Subcutaneous adipose tissue (tissue), 4 donors: ENCODE results near the gene G0S2. TPM values are rescaled to one million over a fixed set of nuclear protein-coding genes. Genes with fewer than 3 reads are reported as not detected.

Experiments
- total RNA-seq, 4 donors: library from RNA; depleted of rRNA; stranded (reverse); fragments of >200 nt; gene quantifications; one replicate each; pipeline ENCODE4 v1.1.0, GENCODE V29; 2016
- TF ChIP-seq, protein P1 (sequence below): fragments of 450-650 bp; IDR thresholded peaks from one replicate; pipeline ENCODE4 v1.5.1; 2016; ENCODE audit warnings: low read depth, mild to moderate bottlenecking, control low read depth, antibody characterized with exemption, moderate library complexity

The G0S2 gene
- total RNA-seq, 4 donors from 2014 or later = 926 to 3,115 (median 1,789) TPM

GRCh38 chr1:209642816-209643215 lies 32.4 kb upstream of the G0S2 start:
- TF ChIP-seq, protein P1, sequence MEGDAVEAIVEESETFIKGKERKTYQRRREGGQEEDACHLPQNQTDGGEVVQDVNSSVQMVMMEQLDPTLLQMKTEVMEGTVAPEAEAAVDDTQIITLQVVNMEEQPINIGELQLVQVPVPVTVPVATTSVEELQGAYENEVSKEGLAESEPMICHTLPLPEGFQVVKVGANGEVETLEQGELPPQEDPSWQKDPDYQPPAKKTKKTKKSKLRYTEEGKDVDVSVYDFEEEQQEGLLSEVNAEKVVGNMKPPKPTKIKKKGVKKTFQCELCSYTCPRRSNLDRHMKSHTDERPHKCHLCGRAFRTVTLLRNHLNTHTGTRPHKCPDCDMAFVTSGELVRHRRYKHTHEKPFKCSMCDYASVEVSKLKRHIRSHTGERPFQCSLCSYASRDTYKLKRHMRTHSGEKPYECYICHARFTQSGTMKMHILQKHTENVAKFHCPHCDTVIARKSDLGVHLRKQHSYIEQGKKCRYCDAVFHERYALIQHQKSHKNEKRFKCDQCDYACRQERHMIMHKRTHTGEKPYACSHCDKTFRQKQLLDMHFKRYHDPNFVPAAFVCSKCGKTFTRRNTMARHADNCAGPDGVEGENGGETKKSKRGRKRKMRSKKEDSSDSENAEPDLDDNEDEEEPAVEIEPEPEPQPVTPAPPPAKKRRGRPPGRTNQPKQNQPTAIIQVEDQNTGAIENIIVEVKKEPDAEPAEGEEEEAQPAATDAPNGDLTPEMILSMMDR = no peak

DNA sequence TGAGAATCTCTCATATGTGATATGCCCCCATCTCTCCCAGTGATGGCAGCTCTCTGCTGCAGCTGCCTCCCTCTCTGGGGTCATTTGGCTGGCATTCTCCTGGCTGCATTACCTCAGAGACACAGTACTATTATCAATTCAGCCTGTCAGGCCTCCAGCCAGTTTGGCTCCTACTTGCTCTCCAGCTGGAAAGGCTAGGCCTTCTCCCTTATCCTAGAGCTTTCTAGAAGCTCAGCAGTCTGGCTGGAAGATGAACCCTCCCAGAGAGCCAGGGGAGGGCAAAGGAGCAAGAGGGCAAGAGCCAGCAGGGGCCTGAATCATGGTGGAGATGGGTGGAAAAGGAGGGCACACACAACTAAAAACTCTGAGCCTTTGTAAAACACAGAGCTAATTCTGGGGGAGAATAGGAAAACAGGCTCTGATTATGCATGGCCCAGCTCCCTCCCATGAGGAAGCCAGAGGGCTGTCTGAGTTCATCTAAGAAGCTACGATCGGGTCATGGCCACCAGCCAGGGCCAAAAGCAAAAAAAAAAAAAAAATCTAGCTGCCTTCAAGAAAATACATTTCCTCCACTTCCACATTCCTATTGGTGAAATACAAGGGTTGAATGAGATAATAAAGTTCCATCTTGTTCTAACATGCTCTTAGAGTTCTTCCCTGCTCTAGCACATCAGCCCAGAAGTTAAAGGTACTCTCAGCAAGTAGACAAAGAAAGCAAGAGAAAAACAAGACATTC lies 31.8 kb upstream of the G0S2 start:
- TF ChIP-seq, protein P1 = no peak

DNA sequence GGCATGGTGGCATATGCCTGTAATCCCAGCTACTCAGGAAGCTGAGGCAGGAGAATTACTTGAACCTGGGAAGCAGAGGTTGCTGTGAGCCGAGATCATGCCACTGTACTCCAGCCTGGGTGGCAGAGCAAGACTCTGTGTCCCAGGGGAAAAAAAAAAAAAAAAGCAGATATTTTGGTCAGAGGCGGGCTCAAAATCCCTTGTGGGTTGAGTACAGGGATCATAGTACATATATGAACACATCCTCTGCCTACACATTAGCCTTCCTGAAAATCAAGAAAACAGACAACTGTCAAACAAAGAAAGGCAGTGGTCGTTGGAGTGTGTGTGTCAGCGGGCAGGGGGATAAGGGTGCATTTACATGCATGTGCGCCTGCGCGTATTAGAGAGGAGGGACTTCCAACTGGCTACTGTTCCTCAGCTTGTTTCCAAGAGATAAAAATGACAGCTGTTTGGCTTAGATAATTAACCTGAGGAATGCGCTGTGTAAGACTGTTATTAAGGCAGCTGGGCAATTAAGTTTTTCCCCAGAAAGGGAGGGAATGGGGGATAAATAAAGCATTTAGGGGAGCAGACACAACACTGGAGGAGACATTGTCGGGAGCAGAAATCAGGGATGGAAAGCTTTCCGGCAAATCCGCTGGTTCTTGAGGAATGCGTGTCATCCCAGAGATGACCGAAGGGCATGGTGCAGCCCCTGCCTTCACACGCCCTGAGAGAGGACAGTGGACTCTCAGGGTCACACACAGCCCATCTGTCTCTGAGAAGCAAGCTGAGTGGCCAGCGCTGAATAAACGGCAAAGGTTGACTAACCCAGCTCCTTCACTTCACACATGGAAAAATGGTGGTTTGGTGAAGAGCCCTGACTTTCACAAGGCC lies 29.4 kb upstream of the G0S2 start:
- TF ChIP-seq, protein P1 = no peak

GRCh38 chr1:209646558-209646957 lies 28.7 kb upstream of the G0S2 start:
- TF ChIP-seq, protein P1 = no peak

- TF ChIP-seq, protein P1 = no peak
These were observed 28.1 kb upstream of the G0S2 start for GRCh38 chr1:209647156-209647555.

DNA sequence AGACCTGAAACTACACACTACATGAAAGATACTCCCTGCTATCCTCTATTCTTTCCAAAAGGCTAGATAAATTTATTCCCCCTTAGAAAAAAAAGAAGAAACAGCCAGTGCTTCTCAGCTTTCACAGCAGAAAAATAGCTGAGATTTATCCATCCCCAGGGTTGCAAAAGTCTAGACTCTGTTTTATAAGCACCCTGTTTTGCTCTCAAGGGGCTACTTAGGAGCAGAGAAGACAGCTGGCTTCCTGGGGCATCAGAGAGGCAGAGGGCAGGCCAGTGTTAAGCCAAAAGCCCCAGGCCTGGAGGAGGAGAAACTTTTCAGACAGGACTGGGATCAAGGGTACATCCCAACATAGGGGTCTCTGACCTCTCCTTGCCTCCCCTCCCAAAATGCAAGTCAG lies 26.9 kb upstream of the G0S2 start:
- TF ChIP-seq, protein P1 = no peak

- TF ChIP-seq, protein P1 = no peak
These were observed 26.1 kb upstream of the G0S2 start for GRCh38 chr1:209648931-209649776.
